CD14-positive monocyte (primary cell): ENCODE results near the gene PPM1M. TPM values are rescaled to one million over a fixed set of nuclear protein-coding genes. Genes with fewer than 3 reads are reported as not detected.

Experiments
- DNase-seq, 3 donors: peaks; one replicate each; pipeline ENCODE4 v3.0.0-alpha.2; 2011 to 2022
- H2AFZ ChIP-seq: 2 replicates; pipeline ENCODE4 v1.6.0; 2012; ENCODE audit warnings: mild to moderate bottlenecking, low read depth, low read length, inconsistent platforms; ENCODE audit not compliant: insufficient read depth, poor library complexity, severe bottlenecking
- H3K27ac ChIP-seq, 2 donors: 1 replicate in 1 of 2; 2 replicates in 1 of 2; pipeline ENCODE4 v1.5.1; 2012 to 2013; ENCODE audit warnings: low read length in 2 of 2, control low read depth in 1 of 2, inconsistent platforms in 1 of 2, low read depth in 1 of 2, mild to moderate bottlenecking in 1 of 2
- H3K27me3 ChIP-seq, 2 donors: one replicate each; pipeline versions ENCODE4 v1.6.0 to v1.6.1; 2011 to 2013; ENCODE audit warnings: low read length in 2 of 2; ENCODE audit not compliant: control insufficient read depth in 2 of 2, insufficient read depth in 2 of 2
- H3K36me3 ChIP-seq, 2 donors: replicated peaks in 1 of 2; 1 replicate in 1 of 2; 2 replicates in 1 of 2; pipeline versions ENCODE4 v1.5.1 to v1.6.1; 2012 to 2013; ENCODE audit warnings: low read length in 2 of 2, control low read depth in 1 of 2, inconsistent platforms in 1 of 2, mild to moderate bottlenecking in 1 of 2; ENCODE audit not compliant: insufficient read depth in 2 of 2, control insufficient read depth in 1 of 2
- H3K4me1 ChIP-seq, 2 donors: 1 replicate in 1 of 2; 2 replicates in 1 of 2; pipeline versions ENCODE4 v1.5.1 to v1.6.1; 2012 to 2013; ENCODE audit warnings: low read length in 2 of 2, control low read depth in 1 of 2, inconsistent platforms in 1 of 2, mild to moderate bottlenecking in 1 of 2, moderate library complexity in 1 of 2; ENCODE audit not compliant: insufficient read depth in 2 of 2, control insufficient read depth in 1 of 2
- H3K4me2 ChIP-seq: replicated peaks from 2 replicates; pipeline ENCODE3; 2012; ENCODE audit warnings: low read length, moderate library complexity, mild to moderate bottlenecking; ENCODE audit not compliant: poor library complexity, severe bottlenecking; ENCODE audit errors: extremely low read depth
- H3K4me3 ChIP-seq, 3 experiments: fragments of 200-600 bp in 1 of 3; sonication (generic) in 1 of 3; replicated peaks in 1 of 3; 1 replicate in 2 of 3; 2 replicates in 1 of 3; pipeline ENCODE4 v1.5.1; 2011 to 2013; ENCODE audit warnings: low read length in 3 of 3, mild to moderate bottlenecking in 3 of 3, control low read depth in 2 of 3, low read depth in 2 of 3, inconsistent platforms in 1 of 3, moderate library complexity in 1 of 3
- H3K79me2 ChIP-seq: 2 replicates; pipeline ENCODE4 v1.6.0; 2012; ENCODE audit warnings: mild to moderate bottlenecking, control low read depth, inconsistent platforms, low read length, moderate library complexity; ENCODE audit not compliant: insufficient read depth
- H3K9ac ChIP-seq: 2 replicates; pipeline ENCODE4 v1.6.0; 2017; ENCODE audit warnings: low read length, mild to moderate bottlenecking; ENCODE audit not compliant: insufficient read depth, poor library complexity, severe bottlenecking
- H3K9me3 ChIP-seq, 2 donors: replicated peaks in 1 of 2; 1 replicate in 1 of 2; 2 replicates in 1 of 2; pipeline versions ENCODE4 v1.5.1 to v1.6.1; 2012 to 2013; ENCODE audit warnings: low read length in 2 of 2, control low read depth in 1 of 2; ENCODE audit not compliant: control insufficient read depth in 1 of 2, insufficient read depth in 1 of 2
- H4K20me1 ChIP-seq: 2 replicates; pipeline ENCODE4 v1.6.0; 2012; ENCODE audit warnings: mild to moderate bottlenecking, low read length, control low read depth, moderate library complexity; ENCODE audit not compliant: insufficient read depth
- H3K27ac Mint-ChIP-seq, 7 donors: one replicate each; pipeline ENCODE4 v1.8.0; 2020; ENCODE audit warnings: mild to moderate bottlenecking in 7 of 7, mixed read lengths in 7 of 7, moderate library complexity in 6 of 7, inconsistent platforms in 2 of 7
- H3K27me3 Mint-ChIP-seq, 3 donors: one replicate each; pipeline ENCODE4 v1.8.0; 2021 to 2022; ENCODE audit warnings: low read depth in 3 of 3, mild to moderate bottlenecking in 3 of 3, mixed read lengths in 3 of 3, moderate library complexity in 3 of 3, inconsistent platforms in 1 of 3
- H3K36me3 Mint-ChIP-seq, 2 donors: one replicate each; pipeline ENCODE4 v1.8.0; 2020; ENCODE audit warnings: mixed read lengths in 2 of 2, inconsistent platforms in 1 of 2, mild to moderate bottlenecking in 1 of 2
- H3K4me1 Mint-ChIP-seq: one replicate; pipeline ENCODE4 v1.8.0; 2020; ENCODE audit warnings: mild to moderate bottlenecking, mixed read lengths
- H3K4me3 Mint-ChIP-seq, 2 donors: one replicate each; pipeline ENCODE4 v1.8.0; 2020; ENCODE audit warnings: mild to moderate bottlenecking in 2 of 2, mixed read lengths in 2 of 2, moderate library complexity in 1 of 2
- H3K9me3 Mint-ChIP-seq, 7 donors: one replicate each; pipeline ENCODE4 v1.8.0; 2020 to 2022; ENCODE audit warnings: mixed read lengths in 7 of 7, mild to moderate bottlenecking in 6 of 7, moderate library complexity in 6 of 7, inconsistent platforms in 2 of 7
- WGBS: methylation state at CpG from one replicate; pipeline ENCODE4 v1.1.5; 2013; ENCODE audit warnings: missing lambda C conversion rate; ENCODE audit not compliant: insufficient coverage; 5-methylcytosine and 5-hydroxymethylcytosine counted together
- intact Hi-C, 2 donors: fragments of 100-400 bp; cut with micrococcal nuclease; formaldehyde crosslinking; loops; one replicate each; pipeline versions ENCODE4 v1.15.0 to v1.15.1; 2023
- polyA plus RNA-seq, 3 donors: library from polyadenylated mRNA; depleted of rRNA in 1 of 3; unstranded in 2 of 3; stranded (reverse) in 1 of 3; fragments of 300-500 nt in 2 of 3; fragments of >200 nt in 1 of 3; fragmentation: Illumina TruSeq in 2 of 3; gene quantifications; 1 replicate in 2 of 3; 2 replicates in 1 of 3; pipeline ENCODE4 v1.2.3, GENCODE V29; 2012 to 2021
- TF ChIP-seq, protein P1 (sequence below): fragments of 200-600 bp; IDR thresholded peaks from one replicate; pipeline ENCODE4 v1.8.0; 2022; ENCODE audit warnings: antibody characterized with exemption, mild to moderate bottlenecking

Gene PPM1M
- polyA plus RNA-seq, 3 donors, result 92.8 to 144 (median 120) TPM

DNA sequence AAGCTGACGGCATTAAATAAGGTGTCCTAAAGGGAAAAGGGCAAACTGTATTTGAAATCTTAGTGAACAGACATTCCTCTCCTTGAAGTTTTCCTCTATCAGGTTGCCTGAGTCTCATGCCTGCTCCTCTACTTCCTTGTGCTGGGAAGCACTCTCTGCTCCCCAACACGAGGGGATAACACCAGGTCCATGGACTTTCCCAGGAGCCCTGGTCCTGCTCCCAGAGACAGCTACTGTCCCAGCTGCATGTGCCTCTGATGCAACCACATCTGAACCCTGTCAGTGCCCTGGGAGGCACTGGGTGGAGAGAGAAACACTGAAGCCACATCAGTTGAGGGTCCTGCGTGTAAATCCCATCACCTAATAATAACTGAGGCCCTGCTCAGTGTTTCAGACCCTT is 27.5 kb upstream of the PPM1M start:
- TF ChIP-seq, protein P1, sequence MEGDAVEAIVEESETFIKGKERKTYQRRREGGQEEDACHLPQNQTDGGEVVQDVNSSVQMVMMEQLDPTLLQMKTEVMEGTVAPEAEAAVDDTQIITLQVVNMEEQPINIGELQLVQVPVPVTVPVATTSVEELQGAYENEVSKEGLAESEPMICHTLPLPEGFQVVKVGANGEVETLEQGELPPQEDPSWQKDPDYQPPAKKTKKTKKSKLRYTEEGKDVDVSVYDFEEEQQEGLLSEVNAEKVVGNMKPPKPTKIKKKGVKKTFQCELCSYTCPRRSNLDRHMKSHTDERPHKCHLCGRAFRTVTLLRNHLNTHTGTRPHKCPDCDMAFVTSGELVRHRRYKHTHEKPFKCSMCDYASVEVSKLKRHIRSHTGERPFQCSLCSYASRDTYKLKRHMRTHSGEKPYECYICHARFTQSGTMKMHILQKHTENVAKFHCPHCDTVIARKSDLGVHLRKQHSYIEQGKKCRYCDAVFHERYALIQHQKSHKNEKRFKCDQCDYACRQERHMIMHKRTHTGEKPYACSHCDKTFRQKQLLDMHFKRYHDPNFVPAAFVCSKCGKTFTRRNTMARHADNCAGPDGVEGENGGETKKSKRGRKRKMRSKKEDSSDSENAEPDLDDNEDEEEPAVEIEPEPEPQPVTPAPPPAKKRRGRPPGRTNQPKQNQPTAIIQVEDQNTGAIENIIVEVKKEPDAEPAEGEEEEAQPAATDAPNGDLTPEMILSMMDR, result no peak
- peaks cover 27 to 33% of the 10 kb centered on the region in 2 donors for H3K4me1 ChIP-seq
- H3K9me3 ChIP-seq, result no peaks in the 10 kb centered on the region
- intact Hi-C loops, result loop anchor here in 1 of 2 donors (5.0 kb wide), 1 partner anchor 51 kb away; no protein-coding TSS in a partner anchor
- Mint-ChIP-seq H3K4me1 (peaks cover 41% of the 10 kb centered on the region), H3K4me3 (no peak overlapping the region), H3K9me3 (no peaks in the 10 kb centered on the region), H3K27me3 (peaks cover 0 to 3% (median 0%) of the 10 kb centered on the region in 3 donors), H3K36me3 (peaks cover 48 to 49% of the 10 kb centered on the region in 2 donors), H3K27ac (peak overlapping the region in 1 of 7 donors; percentile 15)
- peaks cover 29 to 34% of the 10 kb centered on the region in 2 donors for H3K36me3 ChIP-seq
- no peak for DNase-seq
- H2AFZ ChIP-seq, result no peak overlapping the region
- no peaks in the 10 kb centered on the region for H3K79me2 ChIP-seq
- no peak overlapping the region for H3K9ac ChIP-seq
- H4K20me1 ChIP-seq, result peaks cover 3% of the 10 kb centered on the region
- H3K4me2 ChIP-seq, result no peak overlapping the region
- H3K4me3 ChIP-seq, result no peak overlapping the region
- no peak overlapping the region for H3K27ac ChIP-seq
- no peaks in the 10 kb centered on the region for H3K27me3 ChIP-seq
- no CpG with 5 or more reads among the region's 3 CpGs for WGBS

DNA sequence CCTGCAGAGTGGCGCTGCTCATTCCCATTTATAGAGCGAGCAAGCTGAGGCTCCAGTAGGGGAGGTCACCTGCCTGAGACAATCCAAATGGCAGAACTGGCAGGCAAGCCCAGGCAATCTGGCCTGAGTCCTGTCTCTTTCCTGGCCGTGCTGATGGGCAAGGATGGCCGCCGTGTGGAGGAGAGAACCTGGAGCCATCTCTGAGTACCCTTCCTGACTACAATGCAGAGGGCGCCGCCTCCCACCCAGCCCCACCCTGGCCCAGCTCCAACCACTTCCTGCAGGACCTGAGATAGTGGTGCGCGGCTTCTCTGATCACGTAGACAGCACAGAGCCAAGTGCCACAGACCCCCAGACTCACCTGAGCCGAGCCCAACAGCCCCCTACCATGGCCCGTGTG is 27.1 kb upstream of the PPM1M start:
- no peak overlapping the region for H3K4me3 Mint-ChIP-seq
- Histone ChIP-seq H3K4me2 (no peak overlapping the region), H3K4me3 (no peak overlapping the region), H3K9ac (no peak overlapping the region), H3K27me3 (no peaks in the 10 kb centered on the region), H3K9me3 (no peaks in the 10 kb centered on the region), H2AFZ (no peak overlapping the region), H3K36me3 (peaks cover 24 to 34% of the 10 kb centered on the region in 2 donors), H4K20me1 (peaks cover 3% of the 10 kb centered on the region), H3K4me1 (peaks cover 27 to 33% of the 10 kb centered on the region in 2 donors), H3K27ac (no peak overlapping the region), H3K79me2 (no peaks in the 10 kb centered on the region)
- peaks cover 39% of the 10 kb centered on the region for H3K4me1 Mint-ChIP-seq
- H3K9me3 Mint-ChIP-seq, result no peaks in the 10 kb centered on the region
- intact Hi-C loops, result loop anchor here in 1 of 2 donors (5.0 kb wide), 1 partner anchor 51 kb away; no protein-coding TSS in a partner anchor
- TF ChIP-seq, protein P1, result no peak
- peaks cover 48 to 50% of the 10 kb centered on the region in 2 donors for H3K36me3 Mint-ChIP-seq
- WGBS, result 48% methylated on average over 5 of the region's 12 CpGs
- peaks cover 0 to 3% (median 0%) of the 10 kb centered on the region in 3 donors for H3K27me3 Mint-ChIP-seq
- DNase-seq, result no peak
- no peak overlapping the region for H3K27ac Mint-ChIP-seq
